H9 (cell line): Measurements from ENCODE around the gene TEAD1. TPM values are rescaled to one million over a fixed set of nuclear protein-coding genes. Genes with fewer than 3 reads are reported as not detected.

Experiments used
- DNase-seq: peaks from one replicate; pipeline ENCODE4 v3.0.0-alpha.2; 2017
- H2AFZ ChIP-seq: one replicate; pipeline ENCODE4 v1.6.1; 2013; ENCODE audit warnings: mild to moderate bottlenecking, low read length, control low read depth, moderate library complexity
- H2AK5ac ChIP-seq: 2 replicates; pipeline ENCODE4 v1.6.1; 2013; ENCODE audit warnings: low read length, control low read depth, mixed read lengths; ENCODE audit not compliant: insufficient read length
- H2BK120ac ChIP-seq: one replicate; pipeline ENCODE4 v1.6.1; 2013; ENCODE audit warnings: low read depth, mild to moderate bottlenecking, low read length, control low read depth, inconsistent platforms; ENCODE audit not compliant: poor library complexity, severe bottlenecking
- H2BK12ac ChIP-seq: 2 replicates; pipeline ENCODE4 v1.6.1; 2013; ENCODE audit warnings: low read length, control low read depth, mixed read lengths, low read depth; ENCODE audit not compliant: insufficient read length
- H2BK15ac ChIP-seq: 2 replicates; pipeline ENCODE4 v1.6.1; 2013; ENCODE audit warnings: low read depth, low read length, control low read depth
- H2BK20ac ChIP-seq: one replicate; pipeline ENCODE4 v1.6.1; 2013; ENCODE audit warnings: low read depth, mild to moderate bottlenecking, low read length, control low read depth, inconsistent platforms; ENCODE audit not compliant: poor library complexity, severe bottlenecking
- H2BK5ac ChIP-seq: 2 replicates; pipeline ENCODE4 v1.6.1; 2013; ENCODE audit warnings: low read length, control low read depth, mixed read lengths; ENCODE audit not compliant: insufficient read length
- H3K14ac ChIP-seq: 2 replicates; pipeline ENCODE4 v1.6.1; 2013; ENCODE audit warnings: low read length, control low read depth; ENCODE audit not compliant: insufficient read depth
- H3K18ac ChIP-seq: 2 replicates; pipeline ENCODE4 v1.6.1; 2013; ENCODE audit warnings: low read depth, mild to moderate bottlenecking, mixed read lengths, low read length, control low read depth; ENCODE audit not compliant: insufficient read length
- H3K23ac ChIP-seq: 2 replicates; pipeline ENCODE4 v1.6.1; 2013; ENCODE audit warnings: low read length, control low read depth, mixed read lengths, low read depth; ENCODE audit not compliant: insufficient read length
- H3K23me2 ChIP-seq: 2 replicates; pipeline ENCODE4 v1.6.1; 2013; ENCODE audit warnings: low read depth, mild to moderate bottlenecking, mixed read lengths, low read length, control low read depth; ENCODE audit not compliant: insufficient read length, poor library complexity, severe bottlenecking
- H3K27ac ChIP-seq: 2 replicates; pipeline ENCODE4 v1.5.1; 2013; ENCODE audit warnings: low read length, control low read depth, mixed read lengths, low read depth; ENCODE audit not compliant: insufficient read length
- H3K27me3 ChIP-seq: 2 replicates; pipeline ENCODE4 v1.6.1; 2013; ENCODE audit warnings: low read length, control low read depth, inconsistent platforms; ENCODE audit not compliant: insufficient read depth
- H3K4ac ChIP-seq: 2 replicates; pipeline ENCODE4 v1.6.1; 2013; ENCODE audit warnings: low read depth, mild to moderate bottlenecking, control low read depth, inconsistent platforms, low read length, moderate library complexity
- H3K4me1 ChIP-seq: 2 replicates; pipeline ENCODE4 v1.6.1; 2013; ENCODE audit warnings: low read length, control low read depth, inconsistent platforms; ENCODE audit not compliant: insufficient read depth
- H3K4me2 ChIP-seq: 2 replicates; pipeline ENCODE4 v1.6.1; 2013; ENCODE audit warnings: low read length, control low read depth, mixed read lengths; ENCODE audit not compliant: insufficient read length, insufficient read depth
- H3K56ac ChIP-seq: 2 replicates; pipeline ENCODE4 v1.6.1; 2013; ENCODE audit warnings: low read depth, mild to moderate bottlenecking, mixed read lengths, low read length, control low read depth; ENCODE audit not compliant: insufficient read length
- H3K79me1 ChIP-seq: 2 replicates; pipeline ENCODE4 v1.6.1; 2013; ENCODE audit warnings: low read depth, mild to moderate bottlenecking, moderate library complexity, low read length, control low read depth, inconsistent platforms; ENCODE audit not compliant: insufficient read depth, poor library complexity, severe bottlenecking
- H3K79me2 ChIP-seq: 2 replicates; pipeline ENCODE4 v1.6.1; 2013; ENCODE audit warnings: low read length, control low read depth, inconsistent platforms; ENCODE audit not compliant: insufficient read depth
- H3K9ac ChIP-seq: 2 replicates; pipeline ENCODE4 v1.6.1; 2013; ENCODE audit warnings: low read length, control low read depth, mixed read lengths; ENCODE audit not compliant: insufficient read length; ENCODE audit errors: extremely low read depth
- H3K9me3 ChIP-seq: one replicate; pipeline ENCODE4 v1.6.1; 2013; ENCODE audit warnings: low read depth, low read length, inconsistent platforms; ENCODE audit not compliant: control insufficient read depth
- H3T11ph ChIP-seq: one replicate; pipeline ENCODE4 v1.6.1; 2013; ENCODE audit warnings: mild to moderate bottlenecking, low read length, control low read depth, inconsistent platforms
- H4K20me1 ChIP-seq: one replicate; pipeline ENCODE4 v1.6.1; 2013; ENCODE audit not compliant: control insufficient read depth, insufficient read length, insufficient read depth
- H4K5ac ChIP-seq: 2 replicates; pipeline ENCODE4 v1.6.1; 2013; ENCODE audit warnings: low read depth, mild to moderate bottlenecking, mixed read lengths, low read length, control low read depth; ENCODE audit not compliant: insufficient read length
- H4K8ac ChIP-seq: replicated peaks from 2 replicates; pipeline ENCODE4 v1.6.1; 2013; ENCODE audit warnings: low read length, control low read depth, mixed read lengths, low read depth; ENCODE audit not compliant: insufficient read length
- H4K91ac ChIP-seq: 2 replicates; pipeline ENCODE4 v1.6.1; 2013; ENCODE audit warnings: low read depth, mild to moderate bottlenecking, moderate library complexity, mixed read lengths, low read length, control low read depth; ENCODE audit not compliant: insufficient read length
- H3K27ac Mint-ChIP-seq, 3 experiments: 2 replicates in 2 of 3; 3 replicates in 1 of 3; pipeline ENCODE4 v1.8.0; 2020 to 2021; ENCODE audit warnings: mixed read lengths in 3 of 3, mild to moderate bottlenecking in 1 of 3, moderate library complexity in 1 of 3
- H3K27me3 Mint-ChIP-seq: 2 replicates; pipeline ENCODE4 v1.8.0; 2021; ENCODE audit warnings: low read depth, mild to moderate bottlenecking, moderate library complexity, mixed read lengths
- H3K36me3 Mint-ChIP-seq, 3 experiments: 2 replicates in 2 of 3; 3 replicates in 1 of 3; pipeline ENCODE4 v1.8.0; 2020 to 2021; ENCODE audit warnings: low read depth in 3 of 3, mixed read lengths in 3 of 3; ENCODE audit not compliant: insufficient read depth in 1 of 3
- H3K4me1 Mint-ChIP-seq, 2 experiments: 2 replicates each; pipeline ENCODE4 v1.8.0; 2020; ENCODE audit warnings: mixed read lengths in 2 of 2
- H3K4me3 Mint-ChIP-seq, 2 experiments: 2 replicates in 1 of 2; 3 replicates in 1 of 2; pipeline ENCODE4 v1.8.0; 2020 to 2021; ENCODE audit warnings: mild to moderate bottlenecking in 2 of 2, mixed read lengths in 2 of 2, moderate library complexity in 1 of 2
- H3K9me3 Mint-ChIP-seq, 2 experiments: 2 replicates in 1 of 2; 3 replicates in 1 of 2; pipeline ENCODE4 v1.8.0; 2020; ENCODE audit warnings: mild to moderate bottlenecking in 2 of 2, mixed read lengths in 2 of 2, moderate library complexity in 1 of 2
- CTCF ChIP-seq: fragments of 200-600 bp; sonication (generic); conservative IDR thresholded peaks from 3 replicates; pipeline ENCODE4 v1.8.0; 2021; ENCODE audit warnings: antibody characterized with exemption, mild to moderate bottlenecking
- WGBS: extraction: QIAGEN DNeasy Blood & Tissue Kit; methylation state at CpG from one replicate; pipeline ENCODE4 v1.1.7; 2013; ENCODE audit warnings: missing lambda C conversion rate, low lambda C conversion rate, mixed read lengths; ENCODE audit not compliant: insufficient read length; ENCODE audit errors: extremely low coverage; 5-methylcytosine and 5-hydroxymethylcytosine counted together
- total RNA-seq: library from RNA; stranded (reverse); gene quantifications from 2 replicates; pipeline ENCODE4 v1.2.1, GENCODE V29; 2021

Gene TEAD1
- total RNA-seq, 1 experiment from 2014 or later = 75.1 TPM

GRCh38 chr11:12990162-12990480 lies 315.9 kb downstream of the TEAD1 start:
- H3K27ac ChIP-seq = no peak overlapping the region
- H3K4me2 ChIP-seq = no peak overlapping the region
- no peak overlapping the region for H2AFZ ChIP-seq
- no peak overlapping the region for H2BK120ac ChIP-seq
- no peaks in the 10 kb centered on the region for H3K27me3 ChIP-seq
- TF ChIP-seq CTCF = no peak
- no CpG with 5 or more reads among the region's 1 CpG for WGBS
- Mint-ChIP-seq H3K36me3 (no peaks in the 10 kb centered on the region), H3K4me3 (no peak overlapping the region), H3K27ac (no peak overlapping the region), H3K9me3 (no peaks in the 10 kb centered on the region), H3K27me3 (peaks cover 5% of the 10 kb centered on the region), H3K4me1 (peaks cover 0 to 9% of the 10 kb centered on the region in 2 experiments; a peak in 2 of 4 replicates)
- H3K14ac ChIP-seq = no peak overlapping the region
- H2AK5ac ChIP-seq = no peak overlapping the region
- H3K23me2 ChIP-seq = no peaks in the 10 kb centered on the region
- no peak overlapping the region for H2BK15ac ChIP-seq
- H4K8ac ChIP-seq = no peak overlapping the region
- no peak overlapping the region for H2BK20ac ChIP-seq
- H3K23ac ChIP-seq = no peak overlapping the region
- H4K91ac ChIP-seq = no peak overlapping the region
- no peak overlapping the region for H4K5ac ChIP-seq
- no peak for DNase-seq
- no peaks in the 10 kb centered on the region for H3K4me1 ChIP-seq
- no peak overlapping the region for H3K9ac ChIP-seq
- no peak overlapping the region for H3K56ac ChIP-seq
- H2BK5ac ChIP-seq = no peak overlapping the region
- H3K79me1 ChIP-seq = no peaks in the 10 kb centered on the region
- H2BK12ac ChIP-seq = no peak overlapping the region
- no peaks in the 10 kb centered on the region for H4K20me1 ChIP-seq
- H3T11ph ChIP-seq = no peak overlapping the region
- H3K9me3 ChIP-seq = no peaks in the 10 kb centered on the region
- H3K4ac ChIP-seq = no peak overlapping the region
- H3K18ac ChIP-seq = no peak overlapping the region
- no peaks in the 10 kb centered on the region for H3K79me2 ChIP-seq
